Mesodermal cell (in vitro differentiated cells): ENCODE measurements around the gene EIF3L. TPM values are rescaled to one million over a fixed set of nuclear protein-coding genes. Genes with fewer than 3 reads are reported as not detected.
"Not testable (repeated sequence)": the region's sequence is repeated elsewhere in the genome, so short reads cannot be mapped to it uniquely, and the experiment has no call there.

Experiments used
- H3K27ac ChIP-seq: 2 replicates; pipeline ENCODE4 v1.7.0; 2013; ENCODE audit warnings: mild to moderate bottlenecking, low read depth, low read length, moderate library complexity; ENCODE audit not compliant: severe bottlenecking
- H3K36me3 ChIP-seq: 2 replicates; pipeline ENCODE4 v1.7.1; 2013; ENCODE audit warnings: mild to moderate bottlenecking, low read length, moderate library complexity; ENCODE audit not compliant: control insufficient read depth, insufficient read depth
- H3K4me1 ChIP-seq: one replicate; pipeline ENCODE4 v1.7.1; 2013; ENCODE audit warnings: mild to moderate bottlenecking, low read length; ENCODE audit not compliant: insufficient read depth, control insufficient read depth, poor library complexity, severe bottlenecking
- H3K4me3 ChIP-seq: 2 replicates; pipeline ENCODE4 v1.7.0; 2013; ENCODE audit warnings: low read length, control low read depth, mild to moderate bottlenecking; ENCODE audit not compliant: insufficient read depth, poor library complexity, severe bottlenecking; ENCODE audit errors: extremely low read depth
- H3K9me3 ChIP-seq: 2 replicates; pipeline ENCODE4 v1.7.1; 2013; ENCODE audit warnings: mild to moderate bottlenecking, low read length, moderate library complexity; ENCODE audit not compliant: control insufficient read depth
- WGBS, 2 experiments: methylation state at CpG; one replicate each; pipeline ENCODE4 v1.1.5; 2013; ENCODE audit warnings: missing lambda C conversion rate in 2 of 2; ENCODE audit not compliant: insufficient coverage in 2 of 2; 5-methylcytosine and 5-hydroxymethylcytosine counted together
- polyA plus RNA-seq, 2 experiments: library from polyadenylated mRNA; stranded (reverse); fragments of 50-300 nt; gene quantifications; one replicate each; pipeline ENCODE4 v1.2.3, GENCODE V29; 2013

The EIF3L gene
- polyA plus RNA-seq (2013, experiment 1 of 2) = 396 TPM
- 387 TPM for polyA plus RNA-seq (2013, experiment 2 of 2)

DNA sequence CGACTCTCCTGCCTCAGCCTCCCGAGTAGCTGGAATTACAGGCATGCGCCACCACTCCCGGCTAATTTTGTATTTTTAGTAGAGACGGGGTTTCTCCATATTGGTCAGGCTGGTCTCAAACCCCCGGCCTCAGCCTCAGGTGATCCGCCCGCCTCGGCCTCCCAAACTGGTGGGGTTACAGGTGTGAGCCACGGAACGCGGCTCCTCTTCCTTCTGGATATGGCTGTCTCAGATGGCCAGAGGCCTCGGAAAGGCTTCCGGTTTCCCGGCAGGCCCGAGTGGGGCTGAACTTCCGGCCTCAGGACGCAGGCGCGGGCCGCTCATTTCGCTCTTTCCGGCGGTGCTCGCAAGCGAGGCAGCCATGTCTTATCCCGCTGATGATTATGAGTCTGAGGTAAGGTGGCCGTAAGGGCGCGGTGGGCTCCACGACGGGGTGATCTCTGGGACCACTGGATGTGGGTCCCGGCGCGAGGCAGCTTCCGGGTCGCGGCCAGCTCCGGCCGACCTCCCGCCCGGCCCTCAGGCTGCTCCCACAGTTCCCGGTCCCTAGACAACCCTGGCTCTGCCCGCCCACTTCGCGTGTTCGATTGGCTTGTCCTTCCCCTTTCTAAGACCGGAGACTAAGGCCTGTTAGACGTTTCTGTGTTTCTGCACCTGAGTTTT is at the start of gene EIF3L:
Gene EIF3L (plus strand): TSS at position 331 of the 663 bp plus-strand sequence. CDS start 31 bp downstream, at position 362.
- Histone ChIP-seq H3K27ac (peak within 1 kb of the TSS; percentile 73), H3K4me1 (peaks cover 3% of the 10 kb centered on the region), H3K9me3 (peaks cover 9% of the 10 kb centered on the region), H3K36me3 (peaks cover 39% of the 10 kb centered on the region), H3K4me3 (peak within 1 kb of the TSS; percentile 69)
- WGBS, 2 experiments = 0% methylated on average over 40 to 45 of the region's 49 CpGs

DNA sequence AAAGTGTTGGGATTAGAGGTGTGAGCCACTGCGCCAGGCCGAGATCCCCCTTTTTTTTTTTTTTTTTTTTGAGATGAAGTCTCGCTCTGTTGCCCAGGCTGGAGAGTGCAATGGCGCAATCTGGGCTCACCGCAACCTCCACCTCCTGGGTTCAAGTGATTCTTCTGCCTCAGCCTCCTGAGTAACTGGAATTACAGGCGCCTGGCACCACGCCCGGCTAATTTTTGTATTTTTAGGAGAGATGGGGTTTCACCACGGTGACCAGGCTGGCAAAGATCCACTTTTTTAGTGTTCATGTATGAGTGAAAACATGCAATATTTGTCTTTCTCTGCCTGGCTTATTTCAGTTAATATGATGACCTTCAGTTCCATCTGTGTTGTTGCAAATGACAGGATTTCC is 49.2 kb upstream of the EIF3L start:
- peaks cover 12% of the 10 kb centered on the region for H3K4me1 ChIP-seq
- H3K9me3 ChIP-seq = not testable (repeated sequence)

DNA sequence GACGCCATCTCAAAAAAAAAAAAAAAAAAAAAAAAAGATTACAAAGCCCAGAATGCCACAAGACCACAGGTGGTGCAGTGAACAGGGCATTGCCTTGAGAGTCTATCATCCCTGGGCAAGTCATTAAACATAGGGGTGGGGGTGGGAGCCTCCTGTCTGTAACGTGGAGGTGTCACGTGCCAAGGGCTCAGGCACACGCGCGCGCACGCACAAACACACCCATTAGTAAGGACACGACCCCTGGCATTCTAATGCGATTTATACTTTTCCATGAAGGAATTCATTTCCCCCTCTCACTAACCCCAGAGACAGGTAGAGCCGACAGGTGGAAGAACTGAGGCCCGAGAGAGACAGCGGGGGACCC is 47.3 kb upstream of the EIF3L start:
- Histone ChIP-seq H3K36me3 (no peaks in the 10 kb centered on the region), H3K9me3 (no peaks in the 10 kb centered on the region), H3K27ac (no peak overlapping the region), H3K4me3 (peak overlapping the region; percentile 65), H3K4me1 (peaks cover 27% of the 10 kb centered on the region)
- 1 to 4% methylated on average over 3 to 9 of the region's 13 CpGs for WGBS, 2 experiments

More for the DNA sequence above, 49.2 kb upstream of the EIF3L start:
- H3K27ac ChIP-seq, H3K4me3 ChIP-seq, H3K36me3 ChIP-seq: not testable (repeated sequence)
- 75 to 90% methylated on average over 5 to 6 of the region's 9 CpGs for WGBS, 2 experiments

DNA sequence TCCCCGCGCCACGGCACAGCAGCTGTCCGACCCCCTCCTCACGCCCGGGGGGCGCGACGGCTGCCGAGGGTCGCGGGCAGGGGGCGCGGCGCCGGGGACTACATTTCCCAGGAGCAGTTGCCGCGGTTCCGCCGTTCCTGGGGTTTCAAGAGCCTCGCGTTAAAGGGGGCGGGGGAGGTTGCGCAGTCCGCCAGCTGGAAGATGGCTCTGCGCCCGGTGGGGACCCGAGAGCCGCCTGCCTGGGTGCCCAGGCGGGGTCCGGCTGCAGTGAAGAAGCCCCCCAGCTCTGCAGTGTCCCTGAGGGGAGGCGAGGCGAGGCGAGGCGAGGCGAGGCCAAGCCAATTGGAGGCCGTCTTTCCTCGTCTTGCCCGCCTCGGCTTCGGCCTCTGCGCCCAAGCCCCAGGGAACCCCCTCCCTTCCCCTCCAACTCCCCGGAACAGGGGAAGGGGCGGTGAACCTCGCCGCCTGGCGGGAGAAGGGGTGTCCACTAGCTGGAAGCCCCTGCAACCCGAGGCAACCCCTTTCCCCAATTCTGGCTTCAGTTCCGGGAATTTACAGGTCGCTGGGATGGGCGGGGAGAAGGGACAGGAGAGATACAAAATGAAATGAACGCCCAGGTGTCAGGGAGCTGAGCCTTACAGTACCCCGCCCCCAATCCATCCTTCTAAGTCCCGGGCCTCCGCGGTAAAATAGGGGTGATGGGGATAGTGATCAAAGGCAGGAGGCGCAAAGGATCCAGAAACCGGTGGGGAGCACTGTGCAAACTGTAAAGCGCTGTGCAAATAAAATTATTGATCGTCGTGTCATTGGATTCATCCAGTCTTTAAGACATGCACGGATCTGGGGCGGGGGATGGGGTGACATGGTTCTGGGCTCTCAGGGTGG is 46.7 kb upstream of the EIF3L start:
- peak overlapping the region; percentile 65 for H3K4me3 ChIP-seq
- no peaks in the 10 kb centered on the region for H3K36me3 ChIP-seq
- H3K4me1 ChIP-seq = peaks cover 31% of the 10 kb centered on the region
- WGBS, 2 experiments = 0% methylated on average over 31 to 39 of the region's 63 CpGs
- H3K9me3 ChIP-seq = no peaks in the 10 kb centered on the region
- no peak overlapping the region for H3K27ac ChIP-seq

DNA sequence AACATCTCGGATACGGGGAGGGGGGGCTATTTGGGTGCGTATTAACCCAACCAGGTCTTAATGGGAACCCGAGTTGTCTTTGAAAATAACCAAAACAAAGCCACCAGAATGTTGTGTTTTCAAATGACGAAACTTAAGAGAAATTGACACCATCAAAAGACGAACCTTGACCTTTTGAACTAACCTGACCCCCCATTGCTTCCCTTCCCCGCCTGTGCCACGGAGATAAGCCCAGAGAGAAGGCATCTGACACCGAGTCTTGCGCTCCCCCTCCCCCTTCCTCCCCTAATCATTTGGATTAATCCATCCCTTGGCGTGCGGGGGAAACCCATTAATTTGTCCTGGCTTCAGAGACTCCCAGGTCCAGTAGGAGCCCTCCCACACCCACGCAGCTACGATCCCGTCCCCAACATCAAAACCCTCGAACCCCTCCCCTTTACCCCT is 46.0 kb upstream of the EIF3L start:
- WGBS, 2 experiments = 2 to 4% methylated on average over 8 to 11 of the region's 16 CpGs
- Histone ChIP-seq H3K36me3 (no peaks in the 10 kb centered on the region), H3K27ac (peak overlapping the region; percentile 26), H3K4me1 (peaks cover 31% of the 10 kb centered on the region), H3K4me3 (peak overlapping the region; percentile 65), H3K9me3 (no peaks in the 10 kb centered on the region)

DNA sequence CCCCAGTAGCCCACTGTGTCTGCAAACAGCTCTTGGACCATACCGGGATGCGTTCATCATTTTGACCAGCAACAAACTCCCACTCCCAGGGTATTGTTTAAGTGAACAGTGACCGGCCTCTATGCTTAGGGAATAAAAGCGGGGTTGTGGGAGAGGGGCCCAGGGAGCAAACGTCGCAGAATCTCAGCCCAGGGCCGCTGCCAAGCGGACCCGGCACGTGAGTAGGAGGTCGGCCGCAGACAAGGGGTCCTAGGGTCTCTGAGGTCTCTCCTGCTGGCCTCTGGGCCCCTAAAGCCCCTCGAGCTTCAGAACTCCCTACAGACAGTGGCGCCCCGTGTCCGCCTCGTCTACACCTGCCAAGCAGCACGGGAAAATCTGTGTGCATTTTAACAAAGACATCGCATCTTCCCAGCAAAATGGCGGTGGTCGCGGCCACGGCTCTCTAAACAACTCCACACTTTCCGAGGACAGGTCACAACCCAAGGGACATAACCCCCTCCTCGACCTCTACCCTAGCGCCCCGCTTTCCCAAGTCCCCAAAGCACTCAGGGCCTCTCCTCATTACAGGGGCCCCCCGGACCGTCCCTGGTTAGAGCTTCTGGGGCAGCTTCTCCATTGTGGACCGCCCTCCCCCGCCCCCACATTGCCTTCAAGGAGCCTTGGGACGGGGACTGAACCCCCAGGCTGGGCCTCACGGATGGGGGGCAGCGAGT is 45.4 kb upstream of the EIF3L start:
- peak overlapping the region; percentile 65 for H3K4me3 ChIP-seq
- WGBS, 2 experiments = 20% methylated on average over 24 of the region's 34 CpGs
- H3K36me3 ChIP-seq = no peaks in the 10 kb centered on the region
- peak overlapping the region; percentile 53 for H3K27ac ChIP-seq
- H3K9me3 ChIP-seq = no peaks in the 10 kb centered on the region
- H3K4me1 ChIP-seq = peaks cover 31% of the 10 kb centered on the region

DNA sequence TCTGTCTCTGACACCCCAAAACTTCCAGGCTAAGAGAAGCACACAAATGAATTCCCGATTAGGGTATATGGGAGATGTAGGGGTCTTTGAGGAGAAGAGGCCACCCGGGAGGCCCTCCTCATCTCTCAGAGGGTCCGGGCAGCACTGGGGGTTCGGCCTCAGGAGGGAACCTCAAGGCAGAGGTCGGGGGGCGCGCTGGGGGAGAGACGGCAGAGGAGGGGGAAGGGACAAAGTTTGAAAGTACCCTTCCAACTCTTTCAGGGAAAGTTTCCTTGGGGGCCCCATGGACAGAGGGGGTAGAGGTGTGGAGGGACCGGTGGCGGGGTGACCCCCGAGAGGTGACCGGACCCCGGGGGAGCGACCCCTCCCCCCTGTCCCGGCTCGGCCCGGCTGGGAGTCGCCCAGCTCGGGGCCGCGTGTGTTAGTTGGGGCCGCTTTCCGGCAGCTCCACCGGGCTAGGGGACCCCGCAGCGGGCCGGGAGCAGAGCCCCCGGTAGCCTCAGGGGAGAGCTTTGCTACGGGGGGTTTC is 44.8 kb upstream of the EIF3L start:
- H3K27ac ChIP-seq = peak overlapping the region; percentile 53
- H3K36me3 ChIP-seq = no peaks in the 10 kb centered on the region
- no peaks in the 10 kb centered on the region for H3K9me3 ChIP-seq
- 4 to 5% methylated on average over 18 to 22 of the region's 29 CpGs for WGBS, 2 experiments
- H3K4me1 ChIP-seq = peaks cover 31% of the 10 kb centered on the region
- H3K4me3 ChIP-seq = peak overlapping the region; percentile 65

DNA sequence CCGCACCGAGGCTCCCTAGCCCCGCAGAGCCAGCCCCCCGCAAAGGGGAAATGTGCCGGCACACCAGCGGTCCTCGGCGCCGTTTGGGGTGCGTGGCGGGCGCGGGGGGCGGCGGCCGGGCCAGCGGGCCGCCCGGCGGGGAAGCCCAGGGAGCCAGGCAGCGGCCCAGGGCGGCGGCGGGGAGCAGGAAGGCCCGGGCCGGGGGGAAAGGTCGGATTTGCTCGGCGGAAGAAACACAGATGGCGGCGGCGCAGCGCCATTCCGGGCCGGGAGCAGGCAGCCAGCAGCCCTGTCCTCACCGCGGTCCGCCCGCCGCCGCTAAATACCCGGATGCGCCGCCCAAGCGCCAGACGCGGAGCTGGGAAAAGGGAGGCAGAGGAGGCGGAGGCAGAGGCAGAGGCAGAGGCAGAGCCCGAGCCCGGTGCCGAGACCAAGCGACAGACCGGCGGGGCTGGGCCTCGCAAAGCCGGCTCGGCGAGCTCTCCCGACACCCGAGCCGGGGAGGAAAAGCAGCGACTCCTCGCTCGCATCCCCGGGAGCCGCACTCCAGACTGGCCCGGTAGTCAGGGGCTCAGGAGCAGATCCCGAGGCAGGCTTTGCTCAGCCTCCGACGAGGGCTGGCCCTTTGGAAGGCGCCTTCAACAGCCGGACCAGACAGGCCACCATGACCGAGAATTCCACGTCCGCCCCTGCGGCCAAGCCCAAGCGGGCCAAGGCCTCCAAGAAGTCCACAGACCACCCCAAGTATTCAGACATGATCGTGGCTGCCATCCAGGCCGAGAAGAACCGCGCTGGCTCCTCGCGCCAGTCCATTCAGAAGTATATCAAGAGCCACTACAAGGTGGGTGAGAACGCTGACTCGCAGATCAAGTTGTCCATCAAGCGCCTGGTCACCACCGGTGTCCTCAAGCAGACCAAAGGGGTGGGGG is 44.1 kb upstream of the EIF3L start:
- H3K36me3 ChIP-seq = no peaks in the 10 kb centered on the region
- 15 to 24% methylated on average over 57 to 85 of the region's 87 CpGs for WGBS, 2 experiments
- peaks cover 31% of the 10 kb centered on the region for H3K4me1 ChIP-seq
- H3K9me3 ChIP-seq = no peaks in the 10 kb centered on the region
- peak overlapping the region; percentile 19 for H3K27ac ChIP-seq
- peak overlapping the region; percentile 65 for H3K4me3 ChIP-seq

DNA sequence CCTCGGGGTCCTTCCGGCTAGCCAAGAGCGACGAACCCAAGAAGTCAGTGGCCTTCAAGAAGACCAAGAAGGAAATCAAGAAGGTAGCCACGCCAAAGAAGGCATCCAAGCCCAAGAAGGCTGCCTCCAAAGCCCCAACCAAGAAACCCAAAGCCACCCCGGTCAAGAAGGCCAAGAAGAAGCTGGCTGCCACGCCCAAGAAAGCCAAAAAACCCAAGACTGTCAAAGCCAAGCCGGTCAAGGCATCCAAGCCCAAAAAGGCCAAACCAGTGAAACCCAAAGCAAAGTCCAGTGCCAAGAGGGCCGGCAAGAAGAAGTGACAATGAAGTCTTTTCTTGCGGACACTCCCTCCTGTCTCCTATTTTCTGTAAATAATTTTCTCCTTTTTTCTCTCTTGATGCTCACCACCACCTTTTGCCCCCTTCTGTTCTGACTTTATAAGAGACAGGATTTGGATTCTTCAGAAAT is 43.4 kb upstream of the EIF3L start:
- no peaks in the 10 kb centered on the region for H3K9me3 ChIP-seq
- no peaks in the 10 kb centered on the region for H3K36me3 ChIP-seq
- H3K27ac ChIP-seq = no peak overlapping the region
- H3K4me3 ChIP-seq = peak overlapping the region; percentile 65
- 94 to 96% methylated on average over 10 of the region's 10 CpGs for WGBS, 2 experiments
- peaks cover 31% of the 10 kb centered on the region for H3K4me1 ChIP-seq
